ENCODE results near the gene MYZAP.
"Not testable (repeated sequence)": the region's sequence is repeated elsewhere in the genome, so short reads cannot be mapped to it uniquely, and the experiment has no call there.

MYZAP gene

DNA sequence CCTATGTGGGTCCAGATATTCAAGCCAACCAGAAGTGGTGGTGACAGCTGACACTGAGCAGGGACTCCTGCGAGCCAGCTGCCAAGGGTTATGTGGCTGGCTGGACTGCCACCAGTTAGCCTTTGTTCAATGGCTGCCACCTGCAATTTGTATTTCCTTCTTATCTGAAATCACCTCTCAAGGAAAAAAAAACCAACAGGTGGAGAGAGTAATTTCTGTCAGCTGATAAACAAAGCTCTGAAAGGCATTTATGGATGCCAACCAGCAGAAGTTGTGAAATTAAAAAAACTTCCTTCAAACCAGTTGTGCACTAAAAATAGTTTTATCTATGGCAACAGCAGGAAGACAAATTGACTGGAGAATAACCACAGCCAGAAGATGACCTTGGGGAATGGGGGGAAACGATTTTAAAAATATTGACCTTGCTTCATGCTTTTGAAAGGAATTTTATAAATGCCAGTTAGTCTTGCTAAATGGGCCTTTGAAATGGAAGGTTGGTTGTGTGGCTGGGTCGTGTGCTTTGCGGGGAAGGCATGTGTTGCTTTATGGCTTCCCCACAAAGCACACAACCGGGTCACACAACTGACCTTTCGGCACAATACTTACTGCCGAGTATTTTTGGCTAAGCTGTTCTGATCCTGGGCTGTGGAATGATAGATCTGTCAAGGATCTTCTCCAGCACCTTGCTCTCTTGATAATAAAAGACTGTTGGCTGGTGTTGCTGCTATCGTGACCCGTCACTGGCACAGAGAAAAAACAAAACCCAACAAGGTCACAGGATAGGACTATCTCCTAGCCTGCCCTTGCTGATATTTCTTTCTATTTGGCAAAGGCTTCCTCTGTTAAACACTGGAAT is 3.5 kb downstream of the MYZAP start:
- no peak for DNase-seq

DNA sequence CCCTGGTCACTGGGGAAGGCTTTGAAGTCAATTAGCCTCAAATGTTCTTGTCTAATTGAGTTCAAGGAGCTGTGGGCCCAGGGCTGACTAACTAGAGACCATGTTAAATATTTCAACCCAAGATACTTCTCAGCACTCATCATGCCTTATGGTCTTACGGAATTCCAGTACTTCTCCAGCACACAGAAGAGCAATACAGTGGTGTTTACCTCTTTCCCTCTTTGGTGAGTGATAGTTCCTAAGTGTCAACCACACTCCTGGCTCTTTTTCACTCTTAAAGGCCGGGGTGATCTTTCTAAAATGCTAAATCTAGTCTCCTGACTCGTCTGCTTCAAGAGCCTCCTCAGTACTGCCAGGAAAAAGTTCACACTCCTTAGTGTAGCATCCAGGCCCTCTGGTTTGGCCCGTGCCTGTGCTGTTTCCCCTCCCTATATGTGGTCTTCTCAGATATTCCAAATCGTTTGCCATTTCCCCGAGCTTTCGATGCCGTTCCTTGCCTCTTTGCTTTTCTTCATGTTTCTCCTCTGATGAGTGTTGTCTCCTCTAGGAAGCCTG is 4.7 kb downstream of the MYZAP start:
- DNase-seq: no peak

DNA sequence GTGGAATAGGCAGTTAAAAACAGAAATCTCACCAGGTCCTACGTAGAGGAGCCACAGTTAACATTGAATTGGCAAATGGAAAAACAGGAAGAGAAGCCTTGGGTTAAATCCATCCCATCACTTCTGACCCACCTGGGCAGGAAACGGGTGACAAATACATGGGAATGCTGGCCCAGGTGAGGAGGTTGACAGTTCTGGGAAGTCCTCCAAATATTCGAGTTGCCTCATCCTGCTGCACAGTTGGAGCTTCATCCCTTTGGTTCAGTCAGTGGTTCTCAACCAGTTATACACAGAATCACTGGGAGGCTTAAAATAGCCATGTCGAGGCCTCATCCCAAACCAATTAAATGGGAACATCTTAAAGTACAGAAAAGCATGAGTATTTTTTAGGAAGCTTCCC is 5.3 kb downstream of the MYZAP start:
- DNase-seq: no peak

DNA sequence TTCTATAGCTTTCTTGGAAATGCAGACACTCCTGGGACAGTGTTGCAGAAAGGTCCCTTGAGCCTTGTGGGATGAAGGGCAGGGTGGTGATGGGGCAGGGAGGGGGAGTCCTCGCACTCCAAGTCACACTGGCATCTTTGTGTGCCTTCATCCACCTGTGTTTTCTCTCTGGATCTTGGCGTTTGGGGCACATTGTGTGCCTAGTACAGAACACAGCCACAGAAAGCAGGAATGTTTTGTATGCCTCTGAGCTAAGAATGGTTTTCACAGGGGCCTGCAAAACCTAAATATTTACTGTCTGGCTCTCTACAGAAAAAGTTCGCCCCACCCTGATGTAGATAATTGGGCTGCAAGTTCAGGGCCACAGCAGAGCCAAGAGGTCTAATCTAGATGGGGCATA is 5.7 kb downstream of the MYZAP start:
- no peak for DNase-seq

DNA sequence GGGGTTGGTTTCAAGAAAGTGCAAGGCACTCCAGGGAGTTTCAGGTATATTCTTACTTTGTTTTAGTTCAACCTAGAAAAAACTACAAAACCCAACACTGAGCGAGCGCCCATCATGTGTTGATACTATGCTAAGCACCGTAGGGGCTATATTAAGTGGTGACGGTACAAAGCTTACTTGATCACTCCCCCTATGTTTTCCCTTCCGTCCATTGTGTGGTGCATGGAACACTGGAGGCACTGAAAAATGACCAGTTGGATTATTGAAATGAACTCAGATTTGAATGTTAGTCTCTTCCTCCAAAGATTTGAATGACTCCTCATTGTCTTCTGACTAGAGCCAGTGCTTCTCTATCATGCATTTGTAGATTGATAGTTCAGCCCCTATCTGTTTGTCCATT is 6.6 kb downstream of the MYZAP start:
- no peak for DNase-seq

DNA sequence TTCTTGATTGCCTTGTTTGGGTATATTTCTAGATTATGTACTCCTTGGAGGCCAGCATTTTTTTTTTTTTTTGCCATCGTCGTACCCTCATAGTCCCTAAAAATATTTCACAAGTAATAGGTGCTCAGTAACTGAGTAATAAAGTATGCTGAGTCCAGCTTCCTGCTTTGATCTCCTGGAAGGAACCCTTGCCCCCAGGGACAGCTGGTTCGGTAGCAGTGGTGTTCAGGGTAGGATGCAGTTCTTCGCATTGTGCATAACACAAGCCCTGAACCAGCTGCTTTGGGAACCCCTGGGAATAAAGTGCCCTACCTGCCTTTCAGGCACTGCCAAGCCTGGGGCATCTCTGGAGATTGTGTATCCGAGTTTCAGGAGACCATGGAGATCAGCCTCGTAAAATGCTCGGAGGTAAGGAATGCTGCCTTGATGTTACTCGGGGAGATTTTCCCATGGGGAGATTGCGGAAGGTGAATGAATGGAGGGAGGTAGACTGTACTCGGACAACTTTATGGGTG is 7.6 kb downstream of the MYZAP start:
- no peak for DNase-seq

DNA sequence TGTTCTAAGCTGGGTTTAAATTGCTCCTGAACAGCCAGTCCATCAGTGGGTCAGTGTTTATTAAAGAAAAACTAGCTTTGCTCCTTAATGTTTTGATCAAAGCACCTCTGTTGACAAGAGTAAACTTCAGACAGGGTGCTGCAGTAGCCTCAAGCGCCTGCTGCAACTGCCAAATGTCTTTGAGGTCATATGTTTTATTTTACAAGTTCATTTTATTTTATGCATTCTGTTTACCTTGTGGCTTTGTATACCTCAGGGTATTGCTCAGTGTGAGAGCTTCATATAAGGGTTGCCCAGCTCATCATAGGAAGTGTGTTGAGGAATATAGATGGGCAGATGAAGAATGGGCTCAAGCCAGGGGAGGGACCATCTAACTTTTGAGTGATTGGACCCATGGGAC is 8.5 kb downstream of the MYZAP start:
- no peak for DNase-seq

DNA sequence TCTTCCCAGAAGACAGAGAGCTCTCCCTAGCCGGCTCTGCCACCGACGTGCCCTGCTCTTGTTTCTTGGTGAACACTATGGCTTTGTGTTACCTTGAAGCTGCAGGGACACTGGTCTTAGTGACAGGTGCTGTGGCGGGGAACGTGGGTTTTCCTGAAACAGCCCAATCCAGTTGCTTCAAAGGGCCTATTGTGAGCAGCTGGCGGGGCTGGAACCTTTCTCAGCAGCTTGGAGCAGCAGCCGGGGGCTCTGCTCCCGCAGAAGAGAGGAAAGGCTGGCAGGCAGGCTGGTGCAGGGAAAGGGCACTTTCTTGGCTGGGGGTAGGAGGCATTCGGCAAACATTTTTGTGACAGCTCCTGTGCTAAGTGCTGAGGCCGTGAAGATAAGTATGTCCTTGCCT is 12.8 kb downstream of the MYZAP start:
- DNase-seq: no peak

DNA sequence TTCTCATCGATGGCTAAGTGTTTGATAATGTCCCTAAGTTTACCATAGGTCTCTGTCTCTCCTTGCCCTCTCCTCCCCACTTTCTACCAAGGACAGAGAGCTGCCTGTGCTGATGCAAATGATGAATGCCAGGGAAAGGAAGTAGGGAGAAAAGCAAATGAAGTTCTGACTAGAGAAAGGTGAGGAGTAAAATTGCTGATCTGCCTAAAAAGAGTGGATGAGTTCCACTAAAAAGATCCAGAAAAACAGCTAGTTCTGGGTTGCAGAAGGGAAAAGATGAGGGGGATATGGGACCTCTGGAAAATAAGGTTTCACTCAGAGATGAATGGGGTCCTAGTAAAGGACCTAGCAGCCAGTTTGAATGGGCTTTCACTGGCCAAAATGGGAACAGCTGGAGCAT is 13.8 kb downstream of the MYZAP start:
- no peak for DNase-seq

DNA sequence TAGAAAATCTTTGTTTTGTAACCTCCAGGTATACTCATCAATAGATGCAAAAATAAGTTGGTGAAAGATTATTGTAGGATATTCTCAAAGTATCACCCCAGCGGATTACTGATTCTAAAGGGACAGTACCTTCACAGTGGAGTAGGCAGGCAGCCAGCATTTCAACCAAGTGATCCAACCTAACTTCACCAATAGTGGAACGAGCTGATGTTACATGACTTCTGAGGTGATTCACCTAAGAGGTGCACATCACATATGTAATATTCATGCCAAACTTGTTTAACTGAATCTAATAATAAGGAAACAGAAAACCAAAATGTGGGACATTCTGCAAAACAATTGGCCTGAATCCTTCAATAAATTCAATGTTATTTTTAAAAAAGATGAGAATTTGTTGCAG is 14.3 kb downstream of the MYZAP start:
- no peak for DNase-seq

DNA sequence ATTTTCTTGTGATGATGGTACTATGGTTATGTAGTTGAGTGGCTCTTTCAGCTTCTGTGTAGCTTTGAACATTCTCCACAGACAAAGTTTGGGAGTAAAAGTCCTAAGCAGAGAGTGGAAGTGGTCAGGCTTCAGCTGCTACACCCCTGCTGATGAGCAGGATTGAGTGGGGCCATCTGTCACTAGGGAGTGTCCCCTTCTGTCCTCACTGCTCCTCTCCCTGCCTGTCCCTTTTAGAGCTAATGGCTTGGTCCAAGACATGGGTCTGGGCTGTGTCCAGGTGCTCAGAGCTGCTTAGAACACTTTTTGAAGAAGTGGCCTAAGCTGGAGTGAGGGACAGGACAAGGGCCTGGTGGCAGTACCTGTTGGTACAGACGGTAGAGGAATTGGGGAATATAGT is 15.1 kb downstream of the MYZAP start:
- DNase-seq: no peak

DNA sequence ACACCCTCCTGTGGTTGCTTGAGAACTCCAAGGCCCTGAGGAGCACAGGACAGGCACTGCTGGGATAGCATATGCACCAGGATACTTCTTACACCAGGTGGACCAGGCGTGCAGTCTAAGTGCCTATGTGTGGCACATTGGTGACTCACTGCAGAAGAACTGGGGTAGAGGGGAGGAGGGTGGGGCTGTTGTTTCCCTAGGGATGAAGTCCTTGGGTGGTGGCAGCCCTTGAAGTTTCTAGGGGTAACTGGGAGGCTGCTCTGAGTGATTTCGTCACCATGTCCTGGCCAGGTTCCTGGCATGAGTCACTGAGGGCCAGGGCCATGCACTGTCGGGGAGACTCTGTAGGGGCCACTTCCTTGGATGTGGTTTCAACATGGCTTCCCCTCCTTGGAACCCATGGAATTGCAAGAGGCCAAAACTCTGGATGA is 15.9 kb downstream of the MYZAP start:
- no peak for DNase-seq

DNA sequence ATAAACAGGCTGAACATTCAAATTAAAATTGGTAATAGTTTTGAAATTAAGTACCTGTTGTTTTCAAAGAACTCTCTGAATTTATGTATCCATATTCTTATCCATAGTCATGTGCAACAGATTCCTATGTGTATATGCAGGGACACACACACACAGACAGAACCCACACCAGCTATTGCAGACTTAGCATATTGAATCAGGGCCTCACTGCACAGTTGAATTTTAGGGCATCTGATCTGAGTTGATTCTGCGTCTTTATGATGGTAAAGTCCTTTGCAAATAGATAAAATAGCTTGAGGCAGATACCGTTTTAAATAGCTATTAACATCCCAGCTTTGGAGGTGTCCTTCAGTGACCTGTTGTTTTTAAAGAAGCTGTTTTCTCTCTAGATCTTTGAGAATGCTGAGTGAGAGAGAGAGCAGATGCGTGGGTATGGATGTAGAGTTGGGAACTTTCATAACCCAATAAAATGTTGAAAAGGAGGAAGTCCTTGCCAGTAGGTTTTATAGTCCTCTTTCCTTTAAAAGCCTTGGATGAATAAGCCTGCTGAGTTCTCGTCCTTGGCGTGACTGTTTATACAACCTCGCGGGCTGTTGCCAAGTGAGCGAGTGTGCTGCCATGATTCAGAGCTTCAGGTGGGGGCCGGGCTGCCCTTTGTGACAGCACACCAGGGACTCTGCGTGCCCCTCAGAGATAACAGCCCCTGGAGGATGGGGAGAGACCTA is 18.3 kb downstream of the MYZAP start:
- no peak for DNase-seq

DNA sequence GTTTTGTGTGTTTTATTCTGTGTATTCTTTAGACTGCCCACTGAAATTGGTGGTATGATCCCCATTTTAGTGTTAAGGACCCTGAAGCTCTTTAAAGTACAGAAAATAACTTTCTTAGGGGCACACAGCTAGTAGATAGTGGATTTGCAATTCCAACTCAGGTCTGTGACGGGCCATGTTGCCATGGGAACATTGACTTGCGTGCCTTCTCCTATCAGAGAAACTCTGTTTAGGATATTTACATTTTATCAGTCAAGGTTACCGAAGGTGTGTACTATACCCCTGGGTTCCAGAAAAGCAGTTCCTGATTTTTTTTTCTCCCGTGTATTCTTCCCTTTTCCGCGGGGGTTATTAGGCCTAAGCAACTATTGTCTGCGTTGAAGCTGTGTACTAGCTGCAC is 19.4 kb downstream of the MYZAP start:
- no peak for DNase-seq

DNA sequence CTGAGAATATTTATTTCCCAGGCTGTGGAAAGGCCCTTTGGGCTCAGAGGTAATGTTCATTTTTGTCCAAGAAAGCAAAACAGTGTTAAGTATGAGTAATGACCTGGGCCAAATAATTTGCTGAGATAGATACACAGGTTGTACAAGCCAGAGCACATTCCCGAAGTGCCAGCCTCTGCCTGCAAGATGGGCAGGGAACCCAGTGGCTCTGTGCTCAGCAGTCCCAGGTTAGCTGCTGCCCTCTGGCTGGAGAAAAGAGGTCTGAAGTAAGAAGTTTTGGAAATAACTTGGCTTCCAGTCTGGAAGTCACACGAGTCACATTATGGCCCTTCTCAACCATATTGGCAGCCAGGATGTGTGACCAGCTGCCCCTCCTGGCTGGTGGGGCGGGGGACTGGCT is 20.2 kb downstream of the MYZAP start:
- no peak for DNase-seq

DNA sequence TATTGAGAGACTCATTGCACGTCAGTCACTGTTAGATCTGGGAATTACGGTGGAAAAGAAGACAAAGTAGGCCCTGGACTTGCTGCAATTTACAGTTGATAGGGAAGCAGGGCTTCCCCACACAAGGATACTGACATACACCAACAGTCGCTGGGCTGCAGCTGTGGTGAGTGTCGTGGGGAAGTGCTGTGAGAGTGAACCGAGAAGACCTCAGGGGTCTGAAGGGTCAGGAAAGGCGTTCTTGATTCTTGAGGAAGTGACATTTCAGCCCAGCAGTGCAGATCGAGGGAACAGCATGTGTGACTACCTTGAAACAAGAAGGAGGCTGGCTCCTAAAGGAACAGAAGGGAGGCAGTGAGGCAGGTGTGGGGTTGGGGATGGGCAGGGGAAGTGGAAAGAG is 22.5 kb downstream of the MYZAP start:
- no peak for DNase-seq

DNA sequence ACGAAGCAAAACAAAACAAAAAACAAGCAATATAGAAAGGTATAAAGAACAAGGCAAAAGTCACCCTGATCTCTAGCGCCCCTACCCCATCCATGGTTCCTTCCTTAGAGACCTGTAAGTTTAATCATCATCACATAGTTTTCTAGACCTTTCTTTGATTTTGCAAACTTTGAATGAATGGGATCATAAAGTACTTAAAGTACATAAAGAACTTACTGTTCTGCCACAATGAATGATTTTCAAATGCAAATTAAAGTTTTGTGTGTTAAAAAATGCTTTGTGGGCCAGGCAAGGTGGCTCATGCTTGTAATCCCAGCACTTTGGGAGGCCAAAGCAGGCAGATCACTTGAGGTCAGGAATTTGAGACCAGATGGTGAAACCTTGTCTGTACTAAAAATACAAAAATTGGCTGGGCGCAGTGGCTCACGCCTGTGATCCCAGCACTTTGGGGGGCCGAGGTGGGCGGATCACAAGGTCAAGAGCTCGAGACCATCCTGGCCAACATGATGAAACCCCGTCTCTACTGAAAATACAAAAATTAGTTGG is 24.3 kb downstream of the MYZAP start:
- DNase-seq: not testable (repeated sequence)

DNA sequence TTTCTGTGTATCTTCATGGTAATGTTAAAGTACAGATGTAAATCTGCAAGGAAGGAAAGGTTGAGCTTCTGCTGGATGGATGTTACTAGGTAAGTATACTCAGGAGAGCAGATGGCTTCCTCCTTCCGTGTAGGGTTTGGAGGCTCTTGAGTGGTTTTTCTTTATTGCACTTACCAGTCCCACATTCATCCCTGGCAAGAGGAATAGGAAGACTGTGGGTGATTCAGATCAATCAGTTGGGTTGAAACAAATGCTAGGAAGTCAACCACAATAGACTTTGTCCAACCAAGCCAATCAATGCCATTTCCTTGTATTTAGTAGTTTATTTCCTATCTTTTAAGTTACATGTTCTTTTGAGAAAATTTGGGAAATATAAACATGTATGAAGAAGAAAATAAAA is 26.6 kb downstream of the MYZAP start:
- no peak for DNase-seq

DNA sequence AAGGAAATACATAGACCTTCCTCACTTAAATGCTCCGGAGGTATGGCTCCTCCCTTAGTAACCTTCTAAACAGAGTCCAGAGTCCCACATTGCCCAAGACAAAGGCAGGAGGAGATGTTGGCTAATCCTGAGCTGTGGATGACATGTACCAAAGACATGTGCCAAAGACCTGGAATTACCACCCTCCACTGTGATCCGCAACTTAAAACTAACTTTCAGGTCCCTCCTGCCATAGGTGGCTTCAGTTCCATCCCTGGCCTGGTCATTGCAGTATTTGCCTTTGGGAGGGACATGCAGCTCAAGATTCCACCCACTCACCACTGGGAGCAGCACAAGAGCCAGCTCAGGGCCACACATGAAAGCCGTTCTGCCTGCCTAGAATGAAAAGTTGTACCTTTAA is 28.0 kb downstream of the MYZAP start:
- DNase-seq: no peak

DNA sequence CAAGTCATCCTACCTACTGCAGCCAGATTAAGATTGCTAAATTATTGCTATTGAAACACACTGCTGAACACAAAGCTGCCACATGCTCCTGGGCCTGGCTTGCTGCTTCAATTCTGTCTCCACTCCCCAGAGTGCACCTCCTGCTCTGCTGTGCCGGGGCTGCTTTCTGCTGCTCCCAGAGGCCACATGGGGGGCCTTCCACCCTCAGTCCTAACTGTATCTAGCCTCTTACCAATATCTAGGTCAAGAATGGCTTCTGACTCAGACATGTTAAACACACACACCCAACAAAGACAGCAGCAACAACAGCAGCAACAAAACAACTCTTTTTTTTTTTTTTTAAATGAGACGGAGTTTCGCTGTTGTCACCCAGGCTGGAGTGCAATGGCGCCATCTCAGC is 33.0 kb downstream of the MYZAP start:
- no peak for DNase-seq

DNA sequence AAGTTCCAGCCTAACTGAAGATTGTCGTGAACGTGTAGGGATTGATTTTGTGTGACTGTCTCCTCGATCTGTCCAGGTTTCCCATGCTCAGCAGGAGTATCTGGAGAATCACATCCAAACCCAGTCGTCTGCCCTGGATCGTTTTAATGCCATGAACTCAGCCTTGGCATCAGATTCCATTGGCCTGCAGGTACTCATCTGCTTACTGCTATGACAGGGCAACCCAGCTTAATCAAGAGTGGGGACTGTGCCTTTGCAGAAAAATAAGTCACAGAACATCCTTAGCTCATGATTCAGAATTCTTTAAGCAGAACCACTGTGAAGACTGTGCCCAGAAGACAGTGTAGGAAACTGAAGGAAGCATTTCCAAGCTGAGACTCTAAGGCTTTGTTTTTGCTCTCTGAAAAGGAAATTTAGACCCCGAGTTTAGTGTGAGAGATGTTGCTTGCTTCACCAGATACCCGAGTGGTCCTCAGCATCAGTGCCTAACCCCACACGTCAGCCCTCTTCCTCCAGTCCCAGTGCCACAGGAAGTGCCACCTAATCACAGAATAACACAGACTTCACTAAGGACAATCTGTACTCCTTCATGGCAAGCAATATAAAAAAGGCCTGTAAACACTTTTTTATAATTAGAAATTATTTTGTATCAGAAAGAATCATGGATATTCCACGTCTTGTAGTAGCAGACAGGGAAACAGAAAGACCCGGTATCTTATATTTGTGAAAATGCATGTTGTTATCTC is 34.2 kb downstream of the MYZAP start:
- DNase-seq: no peak

DNA sequence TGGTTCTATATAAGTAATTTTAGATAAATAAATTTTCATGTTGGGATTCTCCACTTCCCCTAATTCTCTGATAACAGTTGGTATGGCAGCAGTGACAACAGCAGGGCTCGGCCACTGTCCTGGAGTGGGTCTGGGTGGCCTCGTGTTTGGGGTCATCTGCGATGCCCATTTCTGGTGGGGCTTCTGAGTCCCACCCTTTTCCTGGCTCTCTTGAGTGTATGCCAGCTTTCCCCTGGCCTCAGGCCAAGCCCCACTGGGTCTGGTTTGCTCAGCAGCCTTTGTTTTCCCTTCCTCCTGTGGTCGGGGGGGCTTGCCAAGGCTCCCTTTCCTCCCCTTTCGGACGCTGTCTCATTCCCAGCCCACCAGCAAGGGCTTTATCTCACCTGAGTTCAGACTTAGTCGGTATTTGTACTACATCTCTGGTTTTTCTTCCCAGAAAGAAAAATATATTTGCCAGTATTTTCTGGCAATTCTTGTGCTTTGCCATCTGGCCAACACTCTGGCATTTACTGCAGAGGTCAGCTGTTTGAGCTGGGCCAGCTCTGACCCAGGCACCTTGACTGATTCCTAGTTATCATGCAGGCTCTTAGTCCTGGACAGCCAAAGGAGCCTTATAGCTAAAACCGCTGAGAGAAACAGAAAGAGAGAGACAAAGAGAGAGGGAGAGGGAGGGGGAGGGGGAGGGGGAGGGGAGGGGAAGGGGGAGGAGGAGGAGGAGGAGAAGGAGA is 35.2 kb downstream of the MYZAP start:
- no peak for DNase-seq

All from activated CD4-positive, alpha-beta T cell treated with anti-CD3 and anti-CD28 coated beads, Interleukin-2, amount 50 U/mL, for 1 hour (primary cell).